ENCODE results near the gene SRD5A1. TPM values are rescaled to one million over a fixed set of nuclear protein-coding genes. Genes with fewer than 3 reads are reported as not detected.
"Not testable (repeated sequence)": the region's sequence is repeated elsewhere in the genome, so short reads cannot be mapped to it uniquely, and the experiment has no call there.

Gene SRD5A1
- total RNA-seq, 1 experiment from 2014 or later = 52.3 TPM

DNA sequence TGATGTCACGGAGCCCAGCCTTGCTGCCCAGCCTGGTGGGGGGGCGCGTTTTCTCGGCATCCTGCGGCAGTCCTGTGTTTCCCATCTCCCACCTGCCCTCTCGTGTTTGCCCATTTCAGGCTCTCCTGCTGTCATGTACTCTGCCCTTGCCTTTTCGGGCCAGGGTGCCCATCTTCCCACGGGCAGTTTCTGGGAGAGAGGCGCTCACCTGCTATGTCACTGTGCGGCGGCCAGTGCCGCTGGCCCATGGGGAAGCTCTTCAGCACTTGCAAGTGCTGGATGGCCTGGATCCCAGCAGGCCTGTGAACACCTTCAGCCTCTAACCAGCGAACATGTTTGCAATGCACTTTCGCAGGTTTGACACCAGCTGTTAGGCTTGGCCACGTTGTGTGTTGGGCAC lies 33.5 kb downstream of the SRD5A1 start:
- ChIA-PET CTCF (no interaction called here), POLR2A (ENCODE audit: unreplicated experiment) (no interaction called here)
- no TSS peak for BruUV-seq (replicated peaks)
- Histone ChIP-seq H3F3A (ENCODE audit: insufficient read depth, low read depth) (no peaks in the 10 kb centered on the region), H3K79me2 (ENCODE audit: low read depth) (no peaks in the 10 kb centered on the region), H3K27me3 (ENCODE audit: insufficient read depth, low read depth) (no peaks in the 10 kb centered on the region), H2AFZ (no peak overlapping the region), H3K36me3 (ENCODE audit: low read depth) (no peaks in the 10 kb centered on the region), H3K9me3 (ENCODE audit: insufficient read depth, low read depth) (no peaks in the 10 kb centered on the region), H4K20me1 (ENCODE audit: insufficient read depth) (no peaks in the 10 kb centered on the region), H3K4me3 (no peak overlapping the region), H3K4me2 (no peak overlapping the region), H3K9me2 (ENCODE audit: insufficient read depth) (no peaks in the 10 kb centered on the region), H3K27ac (no peak overlapping the region), H3K4me1 (replicated peaks; ENCODE audit: insufficient read depth) (no peaks in the 10 kb centered on the region)
- TF ChIP-seq EZH2 (IDR thresholded peaks at IDR 0.05; ENCODE audit: low read depth) = no peak
- TF ChIP-seq, protein P1, sequence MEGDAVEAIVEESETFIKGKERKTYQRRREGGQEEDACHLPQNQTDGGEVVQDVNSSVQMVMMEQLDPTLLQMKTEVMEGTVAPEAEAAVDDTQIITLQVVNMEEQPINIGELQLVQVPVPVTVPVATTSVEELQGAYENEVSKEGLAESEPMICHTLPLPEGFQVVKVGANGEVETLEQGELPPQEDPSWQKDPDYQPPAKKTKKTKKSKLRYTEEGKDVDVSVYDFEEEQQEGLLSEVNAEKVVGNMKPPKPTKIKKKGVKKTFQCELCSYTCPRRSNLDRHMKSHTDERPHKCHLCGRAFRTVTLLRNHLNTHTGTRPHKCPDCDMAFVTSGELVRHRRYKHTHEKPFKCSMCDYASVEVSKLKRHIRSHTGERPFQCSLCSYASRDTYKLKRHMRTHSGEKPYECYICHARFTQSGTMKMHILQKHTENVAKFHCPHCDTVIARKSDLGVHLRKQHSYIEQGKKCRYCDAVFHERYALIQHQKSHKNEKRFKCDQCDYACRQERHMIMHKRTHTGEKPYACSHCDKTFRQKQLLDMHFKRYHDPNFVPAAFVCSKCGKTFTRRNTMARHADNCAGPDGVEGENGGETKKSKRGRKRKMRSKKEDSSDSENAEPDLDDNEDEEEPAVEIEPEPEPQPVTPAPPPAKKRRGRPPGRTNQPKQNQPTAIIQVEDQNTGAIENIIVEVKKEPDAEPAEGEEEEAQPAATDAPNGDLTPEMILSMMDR (conservative IDR thresholded peaks at IDR 0.05) = no peak
- no peak for DNase-seq
- intact Hi-C loops (cut with micrococcal nuclease; ENCODE audit: unreplicated experiment) = no loop called here

DNA sequence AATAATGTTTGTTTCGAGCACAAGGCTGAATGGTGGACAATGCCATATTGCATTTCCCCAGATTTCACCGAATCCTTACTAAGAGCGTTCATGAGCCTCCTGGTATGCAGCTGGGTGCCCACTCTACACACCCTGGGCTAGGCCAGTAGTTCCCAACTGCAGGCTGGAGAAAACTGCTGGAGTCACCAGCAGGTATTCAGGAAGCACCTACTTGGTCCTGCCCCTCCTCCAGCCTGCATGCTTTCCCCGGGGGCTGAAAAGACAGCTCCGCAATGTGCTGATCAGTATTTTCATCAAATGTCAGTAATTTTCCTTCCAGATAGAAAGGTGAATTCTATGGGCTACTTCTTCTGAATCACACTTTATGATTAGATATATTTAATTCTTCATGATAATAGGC lies 34.4 kb downstream of the SRD5A1 start:
- DNase-seq = no peak
- no peak overlapping the region for H2AFZ ChIP-seq
- no peaks in the 10 kb centered on the region for H3K4me1 ChIP-seq (replicated peaks; ENCODE audit: insufficient read depth)
- H3K27ac ChIP-seq = no peak overlapping the region
- no peaks in the 10 kb centered on the region for H3K36me3 ChIP-seq (ENCODE audit: low read depth)
- H3K79me2 ChIP-seq (ENCODE audit: low read depth) = no peaks in the 10 kb centered on the region
- no peaks in the 10 kb centered on the region for H3K9me2 ChIP-seq (ENCODE audit: insufficient read depth)
- ChIA-PET CTCF (no interaction called here), POLR2A (ENCODE audit: unreplicated experiment) (interaction anchor here (0.6 kb wide), 1 partner anchor 43 kb away, joined by 4 read pairs; no protein-coding TSS in a partner anchor)
- intact Hi-C loops (cut with micrococcal nuclease; ENCODE audit: unreplicated experiment) = no loop called here
- H3K27me3 ChIP-seq (ENCODE audit: insufficient read depth, low read depth) = no peaks in the 10 kb centered on the region
- H4K20me1 ChIP-seq (ENCODE audit: insufficient read depth) = no peaks in the 10 kb centered on the region
- H3K4me2 ChIP-seq = no peak overlapping the region
- BruUV-seq (replicated peaks) = no TSS peak
- TF ChIP-seq, protein P1 (conservative IDR thresholded peaks at IDR 0.05) = no peak
- no peak for TF ChIP-seq EZH2 (IDR thresholded peaks at IDR 0.05; ENCODE audit: low read depth)
- H3K4me3 ChIP-seq = no peak overlapping the region
- no peaks in the 10 kb centered on the region for H3F3A ChIP-seq (ENCODE audit: insufficient read depth, low read depth)
- no peaks in the 10 kb centered on the region for H3K9me3 ChIP-seq (ENCODE audit: insufficient read depth, low read depth)

DNA sequence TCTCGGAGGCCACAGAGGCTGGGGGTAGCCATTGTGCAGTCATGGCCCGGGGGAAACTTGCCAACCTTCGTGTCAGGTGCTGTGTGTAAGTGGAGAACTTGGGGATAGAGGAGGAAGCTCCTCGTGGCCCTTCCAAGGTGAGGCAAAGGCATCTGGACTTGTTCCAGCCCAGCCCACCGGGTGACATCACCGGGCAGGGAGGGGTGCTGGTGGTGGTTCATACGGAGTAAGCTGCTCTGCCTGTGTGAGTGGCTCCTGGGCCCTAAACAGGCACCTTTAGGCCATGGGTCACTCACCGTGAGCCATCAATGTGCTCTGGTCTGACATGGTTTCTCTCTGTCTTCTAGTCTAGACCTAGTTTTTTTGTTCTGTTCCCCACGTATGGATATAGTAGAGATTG lies 35.5 kb downstream of the SRD5A1 start:
- H3K27me3 ChIP-seq (ENCODE audit: insufficient read depth, low read depth); H4K20me1 ChIP-seq (ENCODE audit: insufficient read depth); H3F3A ChIP-seq (ENCODE audit: insufficient read depth, low read depth); H3K36me3 ChIP-seq (ENCODE audit: low read depth); H3K4me2 ChIP-seq; H3K4me1 ChIP-seq (replicated peaks; ENCODE audit: insufficient read depth); H3K27ac ChIP-seq; intact Hi-C loops (cut with micrococcal nuclease; ENCODE audit: unreplicated experiment); H3K4me3 ChIP-seq; H3K9me2 ChIP-seq (ENCODE audit: insufficient read depth); POLR2A ChIA-PET (ENCODE audit: unreplicated experiment); CTCF ChIA-PET; DNase-seq; BruUV-seq (replicated peaks); H3K79me2 ChIP-seq (ENCODE audit: low read depth); H2AFZ ChIP-seq; H3K9me3 ChIP-seq (ENCODE audit: insufficient read depth, low read depth): not testable (repeated sequence)

DNA sequence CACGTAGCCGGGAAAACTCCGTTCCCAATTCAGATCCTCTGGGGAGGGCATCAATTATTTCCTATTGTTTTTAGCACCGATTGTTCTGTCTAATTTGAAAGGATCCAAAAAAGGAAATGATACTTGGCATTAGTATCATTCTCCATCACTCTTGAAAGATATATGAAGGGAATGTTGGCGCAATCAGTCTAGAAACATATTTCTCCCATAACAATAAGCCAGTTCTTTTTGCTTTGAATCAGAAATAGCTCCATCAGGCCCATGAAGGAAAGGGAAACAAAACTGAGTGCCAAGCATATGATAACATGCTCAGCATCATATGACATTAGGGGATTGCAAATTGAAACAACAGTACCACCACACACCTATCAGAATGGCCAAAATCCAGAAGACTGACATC lies 39.8 kb downstream of the SRD5A1 start:
- Histone ChIP-seq H3F3A (ENCODE audit: insufficient read depth, low read depth) (no peaks in the 10 kb centered on the region; the same call in 1 of the 2 replicates), H3K27ac (no peak overlapping the region), H4K20me1 (ENCODE audit: insufficient read depth) (no peaks in the 10 kb centered on the region), H2AFZ (no peak overlapping the region), H3K27me3 (ENCODE audit: insufficient read depth, low read depth) (no peaks in the 10 kb centered on the region), H3K9me3 (ENCODE audit: insufficient read depth, low read depth) (no peaks in the 10 kb centered on the region), H3K4me1 (replicated peaks; ENCODE audit: insufficient read depth) (no peaks in the 10 kb centered on the region), H3K4me3 (no peak overlapping the region), H3K4me2 (no peak overlapping the region), H3K9me2 (ENCODE audit: insufficient read depth) (no peaks in the 10 kb centered on the region), H3K36me3 (ENCODE audit: low read depth) (no peaks in the 10 kb centered on the region), H3K79me2 (ENCODE audit: low read depth) (no peaks in the 10 kb centered on the region)
- intact Hi-C loops (cut with micrococcal nuclease; ENCODE audit: unreplicated experiment) = no loop called here
- ChIA-PET CTCF (no interaction called here), POLR2A (ENCODE audit: unreplicated experiment) (no interaction called here)
- TF ChIP-seq, protein P1 (conservative IDR thresholded peaks at IDR 0.05) = no peak
- no peak for TF ChIP-seq EZH2 (IDR thresholded peaks at IDR 0.05; ENCODE audit: low read depth)
- BruUV-seq (replicated peaks) = no TSS peak
- DNase-seq = no peak
